SK-N-SH (cell line): ENCODE measurements around the gene PPP1R14D. TPM values are rescaled to one million over a fixed set of nuclear protein-coding genes. Genes with fewer than 3 reads are reported as not detected.
A peak's percentile ranks its signal among the peaks of the same experiment; 100 is the strongest.

Experiments
- CTCF ChIA-PET: fragments of 300-600, 350-600 bp; formaldehyde crosslinking; extraction: SDS; loops from one replicate; lab custom pipeline; 2021; lab: Yijun Ruan, JAX
- POLR2A ChIA-PET: fragments of 350-600 bp; sonication (Branson Sonifier 250); formaldehyde crosslinking; extraction: SDS; loops from one replicate; lab custom pipeline; 2020; ENCODE audit warnings: antibody characterized with exemption, inconsistent platforms; lab: Yijun Ruan, JAX
- DNase-seq: peaks from one replicate; pipeline ENCODE4 v3.0.0; 2012
- H2AFZ ChIP-seq: fragments of 200-600 bp; sonication (generic); 2 replicates; pipeline ENCODE4 v1.8.1; 2016; ENCODE audit warnings: antibody characterized with exemption, mild to moderate bottlenecking, low read depth
- H3F3A ChIP-seq: fragments of 200-600 bp; sonication (generic); replicated peaks from 2 replicates; pipeline ENCODE3; 2016; ENCODE audit warnings: antibody characterized with exemption, mild to moderate bottlenecking; ENCODE audit not compliant: insufficient read depth
- H3K27ac ChIP-seq, 2 experiments: fragments of 200-500 bp in 1 of 2; fragments of 200-600 bp in 1 of 2; sonication (Bioruptor generic) in 1 of 2; sonication (generic), shearing (Covaris generic) in 1 of 2; 2 replicates each; pipeline versions ENCODE4 v1.5.1 to v1.6.1; 2014 to 2016; ENCODE audit warnings: low read depth in 2 of 2, inconsistent platforms in 1 of 2, low read length in 1 of 2, mild to moderate bottlenecking in 1 of 2, mixed read lengths in 1 of 2
- H3K27me3 ChIP-seq: fragments of 200-600 bp; sonication (generic), shearing (Covaris generic); 2 replicates; pipeline ENCODE4 v1.6.1; 2016; ENCODE audit warnings: mixed run types; ENCODE audit not compliant: insufficient read depth
- H3K36me3 ChIP-seq, 2 experiments: fragments of 200-500 bp in 1 of 2; fragments of 200-600 bp in 1 of 2; sonication (Bioruptor generic) in 1 of 2; sonication (generic) in 1 of 2; replicated peaks in 1 of 2; 2 replicates each; pipeline versions ENCODE3 to v1.5.1; 2014 to 2016; ENCODE audit warnings: low read length in 1 of 2, mild to moderate bottlenecking in 1 of 2; ENCODE audit not compliant: insufficient read depth in 2 of 2, control insufficient read depth in 1 of 2
- H3K4me1 ChIP-seq, 2 experiments: fragments of 200-500 bp in 1 of 2; fragments of 200-600 bp in 1 of 2; sonication (Bioruptor generic) in 1 of 2; sonication (generic), shearing (Covaris generic) in 1 of 2; 2 replicates each; pipeline versions ENCODE4 v1.5.1 to v1.6.1; 2014 to 2016; ENCODE audit warnings: low read depth in 1 of 2, low read length in 1 of 2, mixed run types in 1 of 2; ENCODE audit not compliant: insufficient read depth in 2 of 2, control insufficient read depth in 1 of 2
- H3K4me2 ChIP-seq: fragments of 200-600 bp; sonication (generic), shearing (Covaris generic); 2 replicates; pipeline ENCODE4 v1.6.1; 2017; ENCODE audit warnings: mixed run types
- H3K4me3 ChIP-seq, 2 experiments: fragments of 200-500 bp in 1 of 2; fragments of 200-600 bp in 1 of 2; sonication (Bioruptor generic) in 1 of 2; sonication (generic), shearing (Covaris generic) in 1 of 2; 2 replicates each; pipeline versions ENCODE4 v1.5.1 to v1.8.1; 2014 to 2016; ENCODE audit warnings: low read depth in 2 of 2, inconsistent platforms in 1 of 2, low read length in 1 of 2, mild to moderate bottlenecking in 1 of 2, mixed read lengths in 1 of 2, moderate library complexity in 1 of 2
- H3K79me2 ChIP-seq: fragments of 200-600 bp; sonication (generic); 2 replicates; pipeline ENCODE4 v1.8.1; 2017; ENCODE audit warnings: mild to moderate bottlenecking; ENCODE audit not compliant: insufficient read depth
- H3K9ac ChIP-seq: fragments of 200-600 bp; sonication (generic); 2 replicates; pipeline ENCODE4 v1.6.1; 2017; ENCODE audit warnings: mixed run types
- H3K9me2 ChIP-seq: fragments of 200-600 bp; sonication (generic); 2 replicates; pipeline ENCODE4 v1.6.1; 2017; ENCODE audit warnings: mixed run types
- H3K9me3 ChIP-seq: fragments of 200-600 bp; sonication (generic); 2 replicates; pipeline ENCODE4 v1.6.1; 2017; ENCODE audit warnings: mixed run types, mild to moderate bottlenecking, moderate library complexity
- H4K20me1 ChIP-seq: fragments of 200-600 bp; sonication (generic); 2 replicates; pipeline ENCODE4 v1.6.1; 2017; ENCODE audit warnings: mild to moderate bottlenecking, mixed run types; ENCODE audit not compliant: insufficient read depth
- ELF1 ChIP-seq: IDR thresholded peaks from 2 replicates; pipeline ENCODE4 v1.4.0; 2012
- EP300 ChIP-seq, 2 experiments: IDR thresholded peaks; 2 replicates each; pipeline versions ENCODE4 v1.4.0 to v1.6.1; 2012; ENCODE audit warnings: borderline replicate concordance in 1 of 2, low read depth in 1 of 2, low read length in 1 of 2
- EZH2phosphoT487 ChIP-seq: fragments of 200-600 bp; sonication (generic); IDR thresholded peaks from 2 replicates; pipeline ENCODE4 v1.6.1; 2017; ENCODE audit warnings: low read depth, mixed run types, mild to moderate bottlenecking, antibody characterized with exemption, moderate library complexity, borderline replicate concordance
- FOXM1 ChIP-seq: IDR thresholded peaks from 2 replicates; pipeline ENCODE4 v1.4.0; 2012; ENCODE audit warnings: low read depth, mild to moderate bottlenecking
- GABPA ChIP-seq: IDR thresholded peaks from 2 replicates; pipeline ENCODE4 v1.4.0; 2012; ENCODE audit warnings: low read depth, mild to moderate bottlenecking
- GATA2 ChIP-seq: sonication (generic); formaldehyde crosslinking; IDR thresholded peaks from 2 replicates; pipeline ENCODE4 v1.5.0; 2020; ENCODE audit warnings: mild to moderate bottlenecking, missing genetic modification reagents
- JUND ChIP-seq: IDR thresholded peaks from 2 replicates; pipeline ENCODE4 v1.4.0; 2012
- MEF2A ChIP-seq: IDR thresholded peaks from 2 replicates; pipeline ENCODE4 v1.4.0; 2012; ENCODE audit warnings: low read depth, borderline replicate concordance
- MXI1 ChIP-seq: IDR thresholded peaks from 2 replicates; pipeline ENCODE4 v1.6.1; 2012; ENCODE audit warnings: mild to moderate bottlenecking, low read depth, low read length, improper control_type of control experiment
- NFIC ChIP-seq: IDR thresholded peaks from 2 replicates; pipeline ENCODE4 v1.4.0; 2012; ENCODE audit warnings: borderline replicate concordance
- NRF1 ChIP-seq: IDR thresholded peaks from 2 replicates; pipeline ENCODE4 v1.6.1; 2012; ENCODE audit warnings: low read depth, mild to moderate bottlenecking, low read length
- POLR2AphosphoS5 ChIP-seq: IDR thresholded peaks from 2 replicates; pipeline ENCODE4 v1.6.1; 2012; ENCODE audit warnings: low read depth, low read length
- RAD21 ChIP-seq: IDR thresholded peaks from 2 replicates; pipeline ENCODE4 v1.6.1; 2012; ENCODE audit warnings: mild to moderate bottlenecking, low read length
- RCOR1 ChIP-seq: fragments of 150-350 bp; IDR thresholded peaks from 2 replicates; pipeline ENCODE4 v1.6.1; 2017; ENCODE audit warnings: antibody characterized with exemption, low read length
- RFX5 ChIP-seq: IDR thresholded peaks from 2 replicates; pipeline ENCODE4 v1.6.1; 2012; ENCODE audit warnings: mild to moderate bottlenecking, improper control_type of control experiment, low read length
- SIN3A ChIP-seq: IDR thresholded peaks from 2 replicates; pipeline ENCODE4 v1.6.1; 2012; ENCODE audit warnings: low read depth, mild to moderate bottlenecking, low read length, moderate library complexity, borderline replicate concordance
- TEAD4 ChIP-seq: IDR thresholded peaks from 2 replicates; pipeline ENCODE4 v1.4.0; 2012; ENCODE audit warnings: mild to moderate bottlenecking, borderline replicate concordance; ENCODE audit not compliant: insufficient read depth
- WGBS: methylation state at CpG from one replicate; pipeline ENCODE4 v1.1.6; 2017; ENCODE audit warnings: low lambda C conversion rate; 5-methylcytosine and 5-hydroxymethylcytosine counted together
- polyA plus RNA-seq, 3 experiments: library from polyadenylated mRNA; depleted of rRNA; stranded (reverse); fragments of >200 nt; gene quantifications; 2 replicates each; pipeline ENCODE4 v1.2.3, GENCODE V29; 2012
- TF ChIP-seq, protein P1 (sequence below): fragments of 150-350 bp; IDR thresholded peaks from 2 replicates; pipeline ENCODE4 v1.6.1; 2017; ENCODE audit warnings: antibody characterized with exemption, low read length, low read depth, borderline replicate concordance
- TF ChIP-seq, protein P2 (sequence below): IDR thresholded peaks from 2 replicates; pipeline ENCODE4 v1.4.0; 2012; ENCODE audit warnings: low read depth
- TF ChIP-seq, protein P3 (sequence below): IDR thresholded peaks from 2 replicates; pipeline ENCODE4 v1.4.0; 2012; ENCODE audit warnings: low read depth, borderline replicate concordance

Gene PPP1R14D
- polyA plus RNA-seq, 1 of the 3 experiments (the other 2 are of a cell fraction), result not detected

DNA sequence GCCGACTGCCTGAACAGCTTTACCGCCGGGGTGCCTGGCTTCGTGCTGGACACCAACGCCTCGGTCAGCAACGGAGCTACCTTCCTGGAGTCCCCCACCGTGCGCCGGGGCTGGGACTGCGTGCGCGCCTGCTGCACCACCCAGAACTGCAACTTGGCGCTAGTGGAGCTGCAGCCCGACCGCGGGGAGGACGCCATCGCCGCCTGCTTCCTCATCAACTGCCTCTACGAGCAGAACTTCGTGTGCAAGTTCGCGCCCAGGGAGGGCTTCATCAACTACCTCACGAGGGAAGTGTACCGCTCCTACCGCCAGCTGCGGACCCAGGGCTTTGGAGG, 16.2 kb upstream of the PPP1R14D start:
- 33% methylated on average over 14 of the region's 28 CpGs for WGBS
- H3K79me2 ChIP-seq, result no peaks in the 10 kb centered on the region
- H2AFZ ChIP-seq, result peak overlapping the region; percentile 40; the same call in 1 of the 2 replicates

DNA sequence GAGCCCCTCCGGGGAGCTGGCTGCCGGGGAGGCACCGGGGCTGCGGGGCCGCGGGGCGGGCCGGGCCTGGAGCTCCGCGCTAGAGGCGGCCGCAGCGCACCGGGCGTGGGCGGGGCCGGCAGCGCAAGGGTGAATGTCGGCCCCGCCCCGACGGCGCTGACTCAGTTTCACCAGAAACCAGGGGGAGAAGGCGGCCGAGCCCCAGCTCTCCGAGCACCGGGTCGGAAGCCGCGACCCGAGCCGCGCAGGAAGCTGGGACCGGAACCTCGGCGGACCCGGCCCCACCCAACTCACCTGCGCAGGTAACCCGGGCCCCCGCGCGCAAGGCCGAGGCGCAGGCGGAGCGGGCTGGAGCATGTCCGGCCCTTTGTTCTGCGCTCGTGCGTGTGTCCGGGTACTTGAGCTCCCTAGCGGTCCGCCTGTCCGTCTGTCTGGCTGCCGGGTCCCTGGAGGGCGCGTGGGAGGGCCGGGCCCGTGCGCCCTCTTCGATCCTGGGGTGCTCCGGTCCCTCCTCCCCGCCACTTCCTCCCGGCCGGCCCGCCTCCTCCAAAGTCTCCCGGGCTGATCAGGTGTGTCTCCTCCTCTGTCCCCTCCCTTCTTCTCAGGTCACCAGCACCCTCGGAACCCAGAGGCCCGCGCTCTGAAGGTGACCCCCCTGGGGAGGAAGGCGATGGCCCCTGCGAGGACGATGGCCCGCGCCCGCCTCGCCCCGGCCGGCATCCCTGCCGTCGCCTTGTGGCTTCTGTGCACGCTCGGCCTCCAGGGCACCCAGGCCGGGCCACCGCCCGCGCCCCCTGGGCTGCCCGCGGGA, 15.6 kb upstream of the PPP1R14D start, which contains the start of gene SPINT1:
Gene SPINT1, plus strand, starts transcription at position 164 of the 811 bp plus-strand sequence. Its CDS starts 507 bp downstream, at position 671.
- Histone ChIP-seq H3K79me2 (no peaks in the 10 kb centered on the region), H3K27me3 (peaks cover 9% of the 10 kb centered on the region; the same call in 1 of the 2 replicates), H2AFZ (peak within 1 kb of the TSS; percentile 40; the same call in 1 of the 2 replicates), H3K36me3 (no peaks in the 10 kb centered on the region)
- TF ChIP-seq TEAD4 (no peak), POLR2AphosphoS5 (no peak), FOXM1 (no peak), MEF2A (no peak), EP300 (IDR thresholded peaks at IDR 0.05; ENCODE audit: borderline replicate concordance in 1 of 2, low read depth in 1 of 2, low read length in 1 of 2) (no peak), GABPA (no peak), RCOR1 (no peak), SIN3A (no peak), GATA2 (CRISPR knock-in tag) (no peak), EZH2phosphoT487 (no peak), NFIC (no peak), ELF1 (no peak)
- TF ChIP-seq, protein P1, sequence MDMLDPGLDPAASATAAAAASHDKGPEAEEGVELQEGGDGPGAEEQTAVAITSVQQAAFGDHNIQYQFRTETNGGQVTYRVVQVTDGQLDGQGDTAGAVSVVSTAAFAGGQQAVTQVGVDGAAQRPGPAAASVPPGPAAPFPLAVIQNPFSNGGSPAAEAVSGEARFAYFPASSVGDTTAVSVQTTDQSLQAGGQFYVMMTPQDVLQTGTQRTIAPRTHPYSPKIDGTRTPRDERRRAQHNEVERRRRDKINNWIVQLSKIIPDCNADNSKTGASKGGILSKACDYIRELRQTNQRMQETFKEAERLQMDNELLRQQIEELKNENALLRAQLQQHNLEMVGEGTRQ, result no peak
- TF ChIP-seq, protein P2, sequence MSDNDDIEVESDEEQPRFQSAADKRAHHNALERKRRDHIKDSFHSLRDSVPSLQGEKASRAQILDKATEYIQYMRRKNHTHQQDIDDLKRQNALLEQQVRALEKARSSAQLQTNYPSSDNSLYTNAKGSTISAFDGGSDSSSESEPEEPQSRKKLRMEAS, result no peak
- TF ChIP-seq, all 33 proteins: peak for 0
- H3K4me2 ChIP-seq, result peak within 1 kb of the TSS; percentile 65
- H4K20me1 ChIP-seq, result no peaks in the 10 kb centered on the region
- H3K9me3 ChIP-seq, result no peaks in the 10 kb centered on the region
- peak within 1 kb of the TSS; percentile 44; a peak in 3 of 4 replicates for H3K4me3 ChIP-seq
- H3F3A ChIP-seq, result peaks cover 3% of the 10 kb centered on the region
- CTCF ChIA-PET, result interaction anchor here (0.8 to 8.5 kb wide), 7 partner anchors 13 to 98 kb away, joined by 3 to 120 read pairs (median 7); partner anchors contain the start of genes RHOV and VPS18
- H3K27ac ChIP-seq, result no peak within 1 kb of the TSS
- POLR2A ChIA-PET, result no interaction called here
- DNase-seq, result peak; percentile 74
- H3K9ac ChIP-seq, result no peak within 1 kb of the TSS
- WGBS, result no CpG with 5 or more reads among the region's 89 CpGs
- no peaks in the 10 kb centered on the region for H3K9me2 ChIP-seq
- peaks cover 0 to 17% of the 10 kb centered on the region in 2 experiments; a peak in 1 of 4 replicates for H3K4me1 ChIP-seq

More for the DNA sequence above, 16.2 kb upstream of the PPP1R14D start:
- ChIA-PET POLR2A (no interaction called here), CTCF (interaction anchor here (0.8 to 8.5 kb wide), 6 partner anchors 13 to 98 kb away, joined by 3 to 120 read pairs (median 8); partner anchors contain the start of genes RHOV and VPS18)
- Histone ChIP-seq H3K4me1 (peaks cover 0 to 17% of the 10 kb centered on the region in 2 experiments; a peak in 1 of 4 replicates), H3K36me3 (no peaks in the 10 kb centered on the region), H3K9ac (no peak overlapping the region), H4K20me1 (no peaks in the 10 kb centered on the region), H3K27ac (no peak overlapping the region), H3K9me3 (no peaks in the 10 kb centered on the region), H3K4me3 (peak overlapping the region in 1 of 2 experiments; percentile 44; a peak in 2 of 4 replicates), H3K27me3 (peaks cover 9% of the 10 kb centered on the region; the same call in 1 of the 2 replicates), H3K9me2 (no peaks in the 10 kb centered on the region), H3F3A (peaks cover 3% of the 10 kb centered on the region), H3K4me2 (peak overlapping the region; percentile 65; the same call in 1 of the 2 replicates)
- TF ChIP-seq, protein P3, sequence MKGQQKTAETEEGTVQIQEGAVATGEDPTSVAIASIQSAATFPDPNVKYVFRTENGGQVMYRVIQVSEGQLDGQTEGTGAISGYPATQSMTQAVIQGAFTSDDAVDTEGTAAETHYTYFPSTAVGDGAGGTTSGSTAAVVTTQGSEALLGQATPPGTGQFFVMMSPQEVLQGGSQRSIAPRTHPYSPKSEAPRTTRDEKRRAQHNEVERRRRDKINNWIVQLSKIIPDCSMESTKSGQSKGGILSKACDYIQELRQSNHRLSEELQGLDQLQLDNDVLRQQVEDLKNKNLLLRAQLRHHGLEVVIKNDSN, result no peak
- TF ChIP-seq, protein P2, result no peak
- TF ChIP-seq JUND (no peak), EZH2phosphoT487 (no peak), RFX5 (no peak), RAD21 (no peak), NRF1 (no peak), MXI1 (no peak), EP300 (IDR thresholded peaks at IDR 0.05; ENCODE audit: borderline replicate concordance in 1 of 2, low read depth in 1 of 2, low read length in 1 of 2) (no peak)
- DNase-seq, result no peak
